Bronchial epithelial cell (primary cell): ENCODE data around the gene AGMO. TPM values are rescaled to one million over a fixed set of nuclear protein-coding genes. Genes with fewer than 3 reads are reported as not detected.
A peak's percentile ranks its signal among the peaks of the same experiment; 100 is the strongest.
"Not testable (repeated sequence)": the region's sequence is repeated elsewhere in the genome, so short reads cannot be mapped to it uniquely, and the experiment has no call there.

ENCODE experiments used
- DNase-seq: peaks from one replicate; pipeline ENCODE4 v3.0.0-alpha.2; 2010; ENCODE audit warnings: low read depth
- FAIRE-seq: peaks from 2 replicates; lab custom pipeline; 2011; peaks lifted over from hg19 to GRCh38; lab: Jason Lieb, UNC
- H3K27me3 ChIP-seq: 2 replicates; pipeline ENCODE4 v1.5.1; 2011; ENCODE audit warnings: low read length; ENCODE audit not compliant: control insufficient read depth, insufficient read depth
- H3K36me3 ChIP-seq: 2 replicates; pipeline ENCODE4 v1.5.1; 2011; ENCODE audit warnings: low read length; ENCODE audit not compliant: control insufficient read depth, insufficient read depth
- H3K4me3 ChIP-seq: 2 replicates; pipeline ENCODE4 v1.5.1; 2011; ENCODE audit warnings: mild to moderate bottlenecking, low read depth, low read length, control low read depth
- CTCF ChIP-seq: IDR thresholded peaks from 2 replicates; pipeline ENCODE4 v1.5.1; 2011; ENCODE audit warnings: mild to moderate bottlenecking, moderate library complexity, low read length, control low read depth, inconsistent platforms; ENCODE audit not compliant: insufficient read depth, severe bottlenecking
- total RNA-seq: library from RNA; depleted of rRNA; stranded (reverse); fragments of >200 nt; gene quantifications from 2 replicates; pipeline ENCODE4 v1.2.1, GENCODE V29; 2014

AGMO gene
- total RNA-seq, 1 donor from 2014 or later: under 0.01 TPM

- no peaks in the 10 kb centered on the region for H3K27me3 ChIP-seq
- FAIRE-seq (no peak), DNase-seq (no peak)
- TF ChIP-seq CTCF: no peak
- no peaks in the 10 kb centered on the region for H3K36me3 ChIP-seq
- H3K4me3 ChIP-seq: no peak overlapping the region
Observed at GRCh38 chr7:15308821-15309220, 253.0 kb downstream of the AGMO start.

GRCh38 chr7:15306296-15306695, 255.5 kb downstream of the AGMO start:
- TF ChIP-seq CTCF: no peak
- Histone ChIP-seq H3K27me3 (no peaks in the 10 kb centered on the region), H3K4me3 (no peak overlapping the region), H3K36me3 (no peaks in the 10 kb centered on the region)
- no peak for DNase-seq
- no peak for FAIRE-seq

DNA sequence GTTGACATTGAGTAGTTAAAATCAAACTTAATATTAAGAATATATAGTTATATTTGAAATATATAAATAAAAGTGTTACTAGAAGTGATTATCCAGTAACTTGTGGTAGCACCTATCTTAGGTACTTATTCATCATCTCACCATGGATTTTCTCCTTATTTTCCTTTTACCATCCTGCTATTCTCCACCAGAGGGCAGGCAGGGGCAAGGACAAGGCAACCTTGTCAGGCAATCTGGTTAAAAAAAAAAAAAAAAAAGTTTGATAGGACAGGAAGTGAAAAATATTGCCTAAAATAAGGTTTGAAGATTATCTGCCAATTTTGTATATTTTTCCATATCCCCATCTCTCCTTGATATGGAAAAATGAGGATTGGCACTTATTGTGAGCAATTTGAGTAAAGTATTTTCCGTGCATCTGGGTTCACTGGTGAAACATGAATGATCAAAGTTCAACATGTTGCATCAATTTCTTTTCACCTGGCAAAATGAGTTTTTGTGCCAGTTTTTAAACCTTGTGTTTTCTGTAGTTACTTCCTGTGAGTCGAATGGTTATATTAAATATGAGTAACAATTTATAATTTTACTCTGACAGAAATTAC, 256.7 kb downstream of the AGMO start:
- Histone ChIP-seq H3K4me3 (no peak overlapping the region), H3K36me3 (no peaks in the 10 kb centered on the region), H3K27me3 (no peaks in the 10 kb centered on the region)
- peak; percentile 51 for DNase-seq
- no peak for FAIRE-seq
- peak; percentile 53 for TF ChIP-seq CTCF

- no peak for TF ChIP-seq CTCF
- H3K27me3 ChIP-seq: no peaks in the 10 kb centered on the region
Observed at GRCh38 chr7:15303357-15303756, 258.5 kb downstream of the AGMO start.

DNA sequence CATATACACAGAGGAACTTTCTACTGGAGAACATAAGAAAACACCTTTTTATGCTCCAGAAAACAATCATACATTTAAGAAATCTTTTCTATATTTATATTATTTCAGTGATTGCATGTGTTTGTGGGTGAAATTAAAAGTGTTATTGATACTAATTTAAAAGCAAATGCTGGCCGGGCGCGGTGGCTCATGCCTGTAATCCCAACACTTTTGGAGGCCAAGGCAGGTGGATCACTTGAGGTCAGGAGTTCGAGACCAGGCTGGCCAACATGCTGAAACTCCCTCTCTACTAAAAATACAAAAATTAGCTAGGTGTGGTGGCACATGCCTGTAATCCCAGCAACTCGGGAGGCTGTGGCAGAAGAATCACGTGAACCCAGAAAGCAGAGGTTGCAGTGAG, 260.8 kb downstream of the AGMO start:
- FAIRE-seq, DNase-seq: not testable (repeated sequence)

More at GRCh38 chr7:15303357-15303756, 258.5 kb downstream of the AGMO start:
- no peak for FAIRE-seq
- Histone ChIP-seq H3K36me3 (no peaks in the 10 kb centered on the region), H3K4me3 (no peak overlapping the region)
- no peak for DNase-seq

DNA sequence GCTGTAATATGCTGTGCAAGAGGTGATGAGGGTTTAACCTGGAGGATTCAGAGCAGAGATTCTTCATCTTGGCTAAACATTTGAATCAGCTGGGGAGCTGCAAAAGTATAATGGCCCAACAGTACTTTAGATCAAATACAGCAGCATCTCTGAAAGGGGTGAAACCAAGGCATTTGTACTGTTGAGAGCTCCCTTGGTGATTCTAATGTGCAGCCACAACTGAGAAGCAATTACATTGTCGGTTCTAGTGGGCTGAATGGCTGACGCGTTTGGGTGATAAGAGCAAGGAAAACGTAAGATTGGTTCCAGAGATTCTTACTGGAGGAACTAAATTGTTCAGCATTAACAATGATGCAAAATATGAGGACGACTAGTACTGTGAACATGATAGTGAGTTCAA, 269.7 kb downstream of the AGMO start:
- DNase-seq (no peak), FAIRE-seq (no peak)
- TF ChIP-seq CTCF: no peak

More for the DNA sequence above, 260.8 kb downstream of the AGMO start:
- not testable (repeated sequence) for H3K36me3 ChIP-seq, H3K4me3 ChIP-seq, H3K27me3 ChIP-seq

More for the DNA sequence above, 269.7 kb downstream of the AGMO start:
- no peak overlapping the region for H3K4me3 ChIP-seq
- no peaks in the 10 kb centered on the region for H3K27me3 ChIP-seq
- H3K36me3 ChIP-seq: no peaks in the 10 kb centered on the region
